Non-pigmented ciliary epithelial cell (primary cell): ENCODE results near the gene CALD1.
"Not testable (repeated sequence)": the region's sequence is repeated elsewhere in the genome, so short reads cannot be mapped to it uniquely, and the experiment has no call there.

Experiments
- DNase-seq: peaks from one replicate; pipeline ENCODE4 v3.0.0-alpha.2; 2010; ENCODE audit warnings: low read depth

Gene CALD1

GRCh38 chr7:134954197-134955082 is 175.0 kb downstream of the CALD1 start:
- DNase-seq, result no peak

GRCh38 chr7:134957005-134957404 is 177.6 kb downstream of the CALD1 start:
- DNase-seq, result no peak

GRCh38 chr7:134959810-134960209 is 180.4 kb downstream of the CALD1 start:
- DNase-seq, result no peak

- no peak for DNase-seq
Measured at GRCh38 chr7:134962270-134962780, 182.9 kb downstream of the CALD1 start.

- no peak for DNase-seq
Measured at GRCh38 chr7:134963036-134963435, 183.6 kb downstream of the CALD1 start.

- DNase-seq, result no peak
Measured at GRCh38 chr7:134966691-134967090, 187.3 kb downstream of the CALD1 start.

GRCh38 chr7:134968110-134968509 is 188.7 kb downstream of the CALD1 start:
- DNase-seq, result no peak

GRCh38 chr7:134981645-134982044 is 202.2 kb downstream of the CALD1 start:
- DNase-seq, result not testable (repeated sequence)

- DNase-seq, result no peak
Measured at GRCh38 chr7:134985894-134986362, 206.5 kb downstream of the CALD1 start.

- peak; percentile 77 for DNase-seq
Measured at GRCh38 chr7:134986363-134987251, 207.2 kb downstream of the CALD1 start, which contains the start of gene AGBL3. TSS of gene AGBL3 (plus strand) at chr7:134986508. CDS start at chr7:134987934, 1,426 bp downstream.

- DNase-seq, result no peak
Measured at GRCh38 chr7:134988161-134988560, 208.7 kb downstream of the CALD1 start.

- DNase-seq, result no peak
Measured at GRCh38 chr7:134991469-134992339, 212.3 kb downstream of the CALD1 start.

GRCh38 chr7:134992626-134993179 is 213.3 kb downstream of the CALD1 start:
- DNase-seq, result no peak

GRCh38 chr7:134993877-134994456 is 214.5 kb downstream of the CALD1 start:
- no peak for DNase-seq

GRCh38 chr7:134995239-134996096 is 216.0 kb downstream of the CALD1 start:
- DNase-seq, result no peak

- DNase-seq, result no peak
Measured at GRCh38 chr7:134996097-134996550, 216.7 kb downstream of the CALD1 start.

- no peak for DNase-seq
Measured at GRCh38 chr7:134997214-134997885, 217.9 kb downstream of the CALD1 start.

- no peak for DNase-seq
Measured at GRCh38 chr7:134999136-134999535, 219.7 kb downstream of the CALD1 start.
